ENCODE results near the gene SLC29A3.

The SLC29A3 gene

DNA sequence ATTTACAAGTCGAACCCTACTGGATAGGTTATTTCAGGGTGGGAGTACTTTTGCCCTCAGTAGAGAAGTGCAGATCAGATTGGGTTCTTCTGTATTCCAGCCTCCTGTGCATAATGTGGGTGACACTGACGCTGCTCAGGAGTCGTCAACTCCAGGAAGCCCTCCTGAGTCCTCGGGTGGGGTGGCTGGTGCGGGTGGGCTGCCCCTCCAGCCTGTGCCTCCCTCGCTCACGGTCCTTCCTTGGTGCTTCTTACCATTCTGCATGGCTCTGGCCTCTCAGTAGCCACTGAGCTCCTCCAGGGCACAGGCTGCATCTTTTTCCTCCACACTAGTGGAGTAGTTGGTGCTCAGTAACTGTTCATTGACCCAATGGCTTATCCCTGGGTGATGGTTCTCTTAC lies 82.0 kb downstream of the SLC29A3 start:
- peaks cover 47% of the 10 kb centered on the region for H3K27me3 ChIP-seq (ENCODE audit: control insufficient read depth, insufficient read depth, low read length)
- H3K4me1 ChIP-seq (ENCODE audit: control insufficient read depth, insufficient read depth, low read length) = peaks cover 13% of the 10 kb centered on the region
- no peak overlapping the region for H3K4me3 ChIP-seq (ENCODE audit: low read depth, low read length)
- no peaks in the 10 kb centered on the region for H3K9me3 ChIP-seq (ENCODE audit: control insufficient read depth, insufficient read depth, low read length)
- H3K9ac ChIP-seq (ENCODE audit: low read depth, low read length) = no peak overlapping the region
- H3K36me3 ChIP-seq (ENCODE audit: control insufficient read depth, insufficient read depth, low read length) = no peaks in the 10 kb centered on the region
- no peak overlapping the region for H3K27ac ChIP-seq (ENCODE audit: low read depth, low read length)

DNA sequence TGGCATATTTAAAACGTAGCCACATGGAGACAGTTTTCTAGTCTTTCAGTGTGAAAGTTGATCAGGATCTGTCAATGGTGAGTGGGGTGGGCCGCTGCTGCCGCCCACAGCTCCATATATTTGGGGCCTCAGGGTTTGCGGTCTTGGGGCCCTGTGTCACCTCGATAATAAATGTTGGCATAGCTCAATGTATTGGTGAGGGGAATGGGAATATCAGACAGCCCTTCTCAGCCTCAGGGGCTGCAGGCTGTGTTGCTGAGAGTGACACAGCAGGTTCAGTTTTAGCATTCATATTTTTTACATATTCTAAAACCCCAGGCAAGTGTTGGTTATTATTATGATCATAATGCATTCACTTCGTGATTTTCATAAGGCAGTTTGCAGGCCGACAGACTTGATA lies 82.9 kb downstream of the SLC29A3 start:
- Histone ChIP-seq H3K27me3 (ENCODE audit: control insufficient read depth, insufficient read depth, low read length) (peaks cover 41% of the 10 kb centered on the region), H3K9me3 (ENCODE audit: control insufficient read depth, insufficient read depth, low read length) (no peaks in the 10 kb centered on the region), H3K27ac (ENCODE audit: low read depth, low read length) (no peak overlapping the region), H3K36me3 (ENCODE audit: control insufficient read depth, insufficient read depth, low read length) (no peaks in the 10 kb centered on the region), H3K4me1 (ENCODE audit: control insufficient read depth, insufficient read depth, low read length) (peaks cover 12% of the 10 kb centered on the region), H3K4me3 (ENCODE audit: low read depth, low read length) (no peak overlapping the region), H3K9ac (ENCODE audit: low read depth, low read length) (no peak overlapping the region)

DNA sequence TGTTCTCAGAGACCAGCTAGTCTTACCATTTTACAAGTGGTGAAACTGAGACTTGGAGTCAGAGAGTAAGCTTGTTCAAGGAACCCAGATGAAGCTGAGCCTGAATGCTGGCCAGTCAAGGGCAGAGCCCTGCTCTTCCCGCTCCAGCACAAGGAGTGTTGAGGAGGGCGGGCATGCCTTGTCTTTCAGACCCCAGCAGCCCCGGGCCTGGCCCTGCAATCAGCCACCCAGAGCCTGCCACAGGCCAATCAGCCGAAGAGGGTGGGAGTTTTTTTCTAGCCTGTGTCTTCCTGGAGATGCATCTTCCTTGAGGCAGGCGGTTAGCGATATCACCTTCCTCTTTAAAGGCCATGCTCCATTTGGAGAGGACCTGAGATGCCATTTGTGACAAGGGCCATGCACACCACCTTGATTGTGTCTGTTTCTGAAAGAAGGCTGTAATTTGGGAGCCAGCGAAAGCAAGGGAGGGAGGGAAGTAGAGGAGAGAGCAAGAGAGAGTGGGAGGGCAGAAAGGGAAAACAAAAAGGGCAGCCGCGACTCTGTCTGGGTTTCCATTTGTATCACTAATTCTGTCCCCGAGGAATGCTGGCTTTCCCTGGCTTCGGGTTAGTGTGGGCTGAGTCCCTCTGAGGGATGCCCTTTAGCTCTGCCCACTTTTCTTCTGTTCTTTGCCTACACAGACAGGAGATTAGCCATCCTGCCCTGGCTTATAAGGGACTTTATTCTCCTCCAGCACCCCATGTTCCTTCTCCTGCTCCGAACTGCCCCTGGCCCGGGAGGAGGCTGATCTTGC lies 85.6 kb downstream of the SLC29A3 start:
- Histone ChIP-seq H3K4me1 (ENCODE audit: control insufficient read depth, insufficient read depth, low read length) (no peaks in the 10 kb centered on the region), H3K4me3 (ENCODE audit: low read depth, low read length) (no peak overlapping the region), H3K27me3 (ENCODE audit: control insufficient read depth, insufficient read depth, low read length) (peaks cover 14% of the 10 kb centered on the region), H3K9ac (ENCODE audit: low read depth, low read length) (no peak overlapping the region), H3K9me3 (ENCODE audit: control insufficient read depth, insufficient read depth, low read length) (no peaks in the 10 kb centered on the region), H3K27ac (ENCODE audit: low read depth, low read length) (no peak overlapping the region), H3K36me3 (ENCODE audit: control insufficient read depth, insufficient read depth, low read length) (no peaks in the 10 kb centered on the region)

DNA sequence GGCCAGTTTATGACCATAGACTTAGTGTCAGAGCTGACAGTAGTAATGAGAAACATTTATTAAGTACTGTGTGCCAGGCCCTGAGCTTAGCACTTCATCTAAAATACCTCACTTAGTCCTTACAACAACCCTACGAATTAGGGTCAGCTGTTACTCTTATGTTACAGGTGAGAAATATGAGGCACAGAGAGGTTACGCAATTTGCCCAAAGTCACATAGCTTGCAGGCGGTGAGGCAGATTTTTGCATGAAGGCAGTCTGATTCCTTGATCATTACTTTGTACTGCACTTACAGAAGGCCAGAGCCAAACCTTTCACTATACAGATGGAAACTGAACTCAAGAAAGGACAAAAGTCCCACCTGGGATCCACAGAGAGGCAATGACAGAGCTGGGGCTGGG lies 87.8 kb downstream of the SLC29A3 start:
- Histone ChIP-seq H3K4me3 (ENCODE audit: low read depth, low read length) (no peak overlapping the region), H3K36me3 (ENCODE audit: control insufficient read depth, insufficient read depth, low read length) (no peaks in the 10 kb centered on the region), H3K27ac (ENCODE audit: low read depth, low read length) (no peak overlapping the region), H3K9me3 (ENCODE audit: control insufficient read depth, insufficient read depth, low read length) (peaks cover 12% of the 10 kb centered on the region; the same call in 1 of the 2 replicates), H3K4me1 (ENCODE audit: control insufficient read depth, insufficient read depth, low read length) (no peaks in the 10 kb centered on the region), H3K27me3 (ENCODE audit: control insufficient read depth, insufficient read depth, low read length) (no peaks in the 10 kb centered on the region), H3K9ac (ENCODE audit: low read depth, low read length) (no peak overlapping the region)

DNA sequence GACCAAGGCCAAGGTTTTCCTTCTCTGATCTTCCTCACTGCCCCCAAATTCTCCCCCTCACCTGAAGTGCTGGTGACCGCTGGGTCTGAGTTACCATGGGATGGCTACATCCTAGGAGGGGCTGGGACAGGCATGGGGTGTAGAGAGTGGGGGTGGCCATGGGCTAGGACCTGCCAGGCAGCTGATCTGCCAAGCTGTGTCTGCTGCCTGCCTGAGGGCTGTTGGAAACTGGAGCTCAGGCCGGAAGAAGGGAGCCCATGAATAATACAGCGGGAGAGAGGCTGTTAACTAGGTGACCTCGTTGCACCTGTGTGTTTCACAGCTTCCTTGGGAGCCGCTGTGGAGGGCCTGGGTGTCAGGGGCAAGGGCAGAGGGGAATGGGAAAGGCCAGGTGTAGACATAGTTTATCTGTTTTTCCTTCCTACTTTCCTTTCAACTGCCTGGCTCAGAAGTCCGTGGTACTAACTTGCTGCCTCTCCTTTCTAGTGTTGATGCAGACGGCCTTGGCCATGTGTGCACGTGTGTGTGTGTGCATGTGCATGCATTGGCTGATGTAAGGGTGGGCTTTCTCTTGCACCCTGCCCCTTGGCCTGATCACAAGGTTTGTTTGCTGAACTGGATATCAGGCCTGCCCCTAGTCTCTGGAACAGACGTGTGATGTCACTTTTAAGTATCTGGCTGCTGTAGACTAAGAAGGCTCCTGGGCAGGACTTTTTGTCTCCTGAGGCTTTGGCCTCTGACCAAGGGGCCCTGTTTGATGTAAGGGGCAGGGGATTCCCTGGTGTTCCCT lies 89.6 kb downstream of the SLC29A3 start:
- Histone ChIP-seq H3K4me3 (ENCODE audit: low read depth, low read length) (no peak overlapping the region), H3K9me3 (ENCODE audit: control insufficient read depth, insufficient read depth, low read length) (peaks cover 12% of the 10 kb centered on the region; the same call in 1 of the 2 replicates), H3K27ac (ENCODE audit: low read depth, low read length) (no peak overlapping the region), H3K36me3 (ENCODE audit: control insufficient read depth, insufficient read depth, low read length) (no peaks in the 10 kb centered on the region), H3K27me3 (ENCODE audit: control insufficient read depth, insufficient read depth, low read length) (no peaks in the 10 kb centered on the region), H3K4me1 (ENCODE audit: control insufficient read depth, insufficient read depth, low read length) (no peaks in the 10 kb centered on the region), H3K9ac (ENCODE audit: low read depth, low read length) (no peak overlapping the region)

DNA sequence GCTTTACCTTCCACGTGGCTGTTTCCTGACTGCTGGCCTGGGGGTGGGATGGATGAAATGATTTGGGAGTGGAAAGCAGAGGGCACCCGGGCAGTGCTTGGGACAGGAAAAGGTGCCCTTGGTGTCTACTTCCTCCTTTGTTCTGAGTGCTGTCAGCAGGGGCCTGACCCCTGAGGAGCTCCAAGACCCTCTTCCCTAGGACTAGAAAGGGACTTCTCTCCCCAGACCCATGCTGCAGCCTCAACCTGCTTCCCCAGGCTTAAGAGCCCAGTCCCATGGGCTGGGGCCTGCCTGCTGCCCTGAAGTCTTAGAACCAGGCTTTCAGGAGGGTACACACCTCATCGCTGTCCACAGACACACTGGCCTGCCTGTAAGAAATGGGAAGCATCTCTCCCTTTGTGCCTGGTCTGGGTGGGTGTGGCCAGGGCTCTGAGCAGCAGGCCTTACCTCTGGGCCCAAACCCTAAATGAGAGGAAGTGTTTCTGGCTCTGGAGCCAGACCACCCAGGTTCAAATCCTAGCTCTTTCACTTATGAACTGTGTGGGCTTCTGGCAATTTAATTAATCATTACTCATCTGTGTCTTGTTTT lies 90.6 kb downstream of the SLC29A3 start:
- H3K9ac ChIP-seq (ENCODE audit: low read depth, low read length) = no peak overlapping the region
- H3K36me3 ChIP-seq (ENCODE audit: control insufficient read depth, insufficient read depth, low read length) = no peaks in the 10 kb centered on the region
- no peak overlapping the region for H3K4me3 ChIP-seq (ENCODE audit: low read depth, low read length)
- H3K27me3 ChIP-seq (ENCODE audit: control insufficient read depth, insufficient read depth, low read length) = no peaks in the 10 kb centered on the region
- H3K4me1 ChIP-seq (ENCODE audit: control insufficient read depth, insufficient read depth, low read length) = no peaks in the 10 kb centered on the region
- H3K27ac ChIP-seq (ENCODE audit: low read depth, low read length) = no peak overlapping the region
- H3K9me3 ChIP-seq (ENCODE audit: control insufficient read depth, insufficient read depth, low read length) = peaks cover 12% of the 10 kb centered on the region; the same call in 1 of the 2 replicates
